HCT116 (cell line): ENCODE results near the gene TMSB4X.

Experiments used
- EZH2 ChIP-seq: fragments of 200-600 bp; sonication (generic); IDR thresholded peaks from 2 replicates; pipeline ENCODE4 v1.6.1; 2017; ENCODE audit warnings: antibody characterized with exemption, mixed run types
- POLR2A ChIP-seq: IDR thresholded peaks from 2 replicates; pipeline ENCODE4 v1.7.0; 2011; ENCODE audit warnings: borderline replicate concordance; ENCODE audit not compliant: insufficient read depth, insufficient read length; ENCODE audit errors: extremely low read depth
- POLR2AphosphoS5 ChIP-seq: IDR thresholded peaks from 2 replicates; pipeline ENCODE4 v1.6.1; 2011; ENCODE audit warnings: mild to moderate bottlenecking, low read depth, low read length, moderate library complexity
- TF ChIP-seq, protein P1 (sequence below), 3 experiments: fragments of 200-600 bp in 1 of 3; sonication (generic) in 1 of 3; IDR thresholded peaks in 2 of 3; conservative IDR thresholded peaks in 1 of 3; 2 replicates each; pipeline ENCODE4 v1.5.1; 2012 to 2017; ENCODE audit warnings: low read depth in 2 of 3, low read length in 2 of 3, antibody characterized with exemption in 1 of 3, borderline replicate concordance in 1 of 3, control low read depth in 1 of 3, mild to moderate bottlenecking in 1 of 3, mixed read lengths in 1 of 3, mixed run types in 1 of 3, moderate library complexity in 1 of 3; ENCODE audit not compliant: insufficient read depth in 1 of 3
- TF ChIP-seq, protein P2 (sequence below): IDR thresholded peaks from 2 replicates; pipeline ENCODE4 v1.6.1; 2012; ENCODE audit warnings: low read depth

DNA sequence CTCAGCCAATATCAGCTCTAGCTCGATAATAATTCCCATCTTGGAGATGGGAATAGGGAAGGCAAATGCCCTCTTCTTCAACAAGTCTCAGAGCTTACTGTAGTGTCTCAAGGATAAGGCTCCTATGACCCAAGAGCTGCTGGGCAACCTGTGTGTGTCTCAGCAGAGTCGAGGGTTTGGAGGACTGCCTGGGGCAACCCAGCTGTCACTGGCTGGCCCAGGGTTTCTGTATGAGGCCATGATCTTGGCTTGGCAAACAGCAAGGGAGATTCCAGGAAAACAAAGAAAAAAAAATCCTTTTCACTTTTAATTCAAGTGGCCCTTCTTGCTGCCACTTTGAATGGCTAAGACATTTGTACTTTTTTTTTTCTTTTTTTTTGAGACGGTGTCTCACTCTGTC is 34.4 kb downstream of the TMSB4X start:
- no peak for TF ChIP-seq EZH2
- TF ChIP-seq, protein P1, sequence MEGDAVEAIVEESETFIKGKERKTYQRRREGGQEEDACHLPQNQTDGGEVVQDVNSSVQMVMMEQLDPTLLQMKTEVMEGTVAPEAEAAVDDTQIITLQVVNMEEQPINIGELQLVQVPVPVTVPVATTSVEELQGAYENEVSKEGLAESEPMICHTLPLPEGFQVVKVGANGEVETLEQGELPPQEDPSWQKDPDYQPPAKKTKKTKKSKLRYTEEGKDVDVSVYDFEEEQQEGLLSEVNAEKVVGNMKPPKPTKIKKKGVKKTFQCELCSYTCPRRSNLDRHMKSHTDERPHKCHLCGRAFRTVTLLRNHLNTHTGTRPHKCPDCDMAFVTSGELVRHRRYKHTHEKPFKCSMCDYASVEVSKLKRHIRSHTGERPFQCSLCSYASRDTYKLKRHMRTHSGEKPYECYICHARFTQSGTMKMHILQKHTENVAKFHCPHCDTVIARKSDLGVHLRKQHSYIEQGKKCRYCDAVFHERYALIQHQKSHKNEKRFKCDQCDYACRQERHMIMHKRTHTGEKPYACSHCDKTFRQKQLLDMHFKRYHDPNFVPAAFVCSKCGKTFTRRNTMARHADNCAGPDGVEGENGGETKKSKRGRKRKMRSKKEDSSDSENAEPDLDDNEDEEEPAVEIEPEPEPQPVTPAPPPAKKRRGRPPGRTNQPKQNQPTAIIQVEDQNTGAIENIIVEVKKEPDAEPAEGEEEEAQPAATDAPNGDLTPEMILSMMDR (IDR thresholded peaks at IDR 0.05 in 2 of 3, conservative IDR thresholded peaks at IDR 0.05 in 1 of 3; ENCODE audit: borderline replicate concordance in 1 of 3, insufficient read depth in 1 of 3, low read depth in 2 of 3, low read length in 2 of 3): no peak
- TF ChIP-seq, protein P2, sequence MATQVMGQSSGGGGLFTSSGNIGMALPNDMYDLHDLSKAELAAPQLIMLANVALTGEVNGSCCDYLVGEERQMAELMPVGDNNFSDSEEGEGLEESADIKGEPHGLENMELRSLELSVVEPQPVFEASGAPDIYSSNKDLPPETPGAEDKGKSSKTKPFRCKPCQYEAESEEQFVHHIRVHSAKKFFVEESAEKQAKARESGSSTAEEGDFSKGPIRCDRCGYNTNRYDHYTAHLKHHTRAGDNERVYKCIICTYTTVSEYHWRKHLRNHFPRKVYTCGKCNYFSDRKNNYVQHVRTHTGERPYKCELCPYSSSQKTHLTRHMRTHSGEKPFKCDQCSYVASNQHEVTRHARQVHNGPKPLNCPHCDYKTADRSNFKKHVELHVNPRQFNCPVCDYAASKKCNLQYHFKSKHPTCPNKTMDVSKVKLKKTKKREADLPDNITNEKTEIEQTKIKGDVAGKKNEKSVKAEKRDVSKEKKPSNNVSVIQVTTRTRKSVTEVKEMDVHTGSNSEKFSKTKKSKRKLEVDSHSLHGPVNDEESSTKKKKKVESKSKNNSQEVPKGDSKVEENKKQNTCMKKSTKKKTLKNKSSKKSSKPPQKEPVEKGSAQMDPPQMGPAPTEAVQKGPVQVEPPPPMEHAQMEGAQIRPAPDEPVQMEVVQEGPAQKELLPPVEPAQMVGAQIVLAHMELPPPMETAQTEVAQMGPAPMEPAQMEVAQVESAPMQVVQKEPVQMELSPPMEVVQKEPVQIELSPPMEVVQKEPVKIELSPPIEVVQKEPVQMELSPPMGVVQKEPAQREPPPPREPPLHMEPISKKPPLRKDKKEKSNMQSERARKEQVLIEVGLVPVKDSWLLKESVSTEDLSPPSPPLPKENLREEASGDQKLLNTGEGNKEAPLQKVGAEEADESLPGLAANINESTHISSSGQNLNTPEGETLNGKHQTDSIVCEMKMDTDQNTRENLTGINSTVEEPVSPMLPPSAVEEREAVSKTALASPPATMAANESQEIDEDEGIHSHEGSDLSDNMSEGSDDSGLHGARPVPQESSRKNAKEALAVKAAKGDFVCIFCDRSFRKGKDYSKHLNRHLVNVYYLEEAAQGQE: no peak
- no peak for TF ChIP-seq POLR2A
- TF ChIP-seq POLR2AphosphoS5: no peak
